ENCODE results near the gene PDE11A. TPM values are rescaled to one million over a fixed set of nuclear protein-coding genes. Genes with fewer than 3 reads are reported as not detected.
"Not testable (repeated sequence)": the region's sequence is repeated elsewhere in the genome, so short reads cannot be mapped to it uniquely, and the experiment has no call there.

The PDE11A gene
- total RNA-seq, 1 donor from 2014 or later, result not detected

- intact Hi-C loops (cut with micrococcal nuclease), result no loop called here
Observed at GRCh38 chr2:178009813-178010212, 62.8 kb downstream of the PDE11A start.

- intact Hi-C loops (cut with micrococcal nuclease), result no loop called here
Observed at GRCh38 chr2:178008636-178009289, 63.8 kb downstream of the PDE11A start.

- intact Hi-C loops (cut with micrococcal nuclease), result no loop called here
Observed at GRCh38 chr2:178006710-178007109, 65.9 kb downstream of the PDE11A start.

- intact Hi-C loops (cut with micrococcal nuclease), result no loop called here
Observed at GRCh38 chr2:178005756-178006155, 66.8 kb downstream of the PDE11A start.

- intact Hi-C loops (cut with micrococcal nuclease), result no loop called here
Observed at GRCh38 chr2:178002038-178002437, 70.5 kb downstream of the PDE11A start.

GRCh38 chr2:177998996-177999395 lies 73.6 kb downstream of the PDE11A start:
- intact Hi-C loops (cut with micrococcal nuclease), result no loop called here

- intact Hi-C loops (cut with micrococcal nuclease), result no loop called here
Observed at GRCh38 chr2:177998006-177998405, 74.6 kb downstream of the PDE11A start.

- intact Hi-C loops (cut with micrococcal nuclease), result no loop called here
Observed at GRCh38 chr2:177992992-177993391, 79.6 kb downstream of the PDE11A start.

GRCh38 chr2:177989029-177989885 lies 83.3 kb downstream of the PDE11A start:
- intact Hi-C loops (cut with micrococcal nuclease), result no loop called here

- intact Hi-C loops (cut with micrococcal nuclease), result no loop called here
Observed at GRCh38 chr2:177984749-177985148, 87.8 kb downstream of the PDE11A start.

- intact Hi-C loops (cut with micrococcal nuclease), result no loop called here
Observed at GRCh38 chr2:177983183-177983788, 89.3 kb downstream of the PDE11A start.

GRCh38 chr2:177972782-177973181 lies 99.8 kb downstream of the PDE11A start:
- intact Hi-C loops (cut with micrococcal nuclease), result no loop called here

- intact Hi-C loops (cut with micrococcal nuclease), result no loop called here
Observed at GRCh38 chr2:177972123-177972522, 100.5 kb downstream of the PDE11A start.

GRCh38 chr2:177970670-177971454 lies 101.7 kb downstream of the PDE11A start:
- intact Hi-C loops (cut with micrococcal nuclease), result no loop called here

GRCh38 chr2:177964892-177965291 lies 107.7 kb downstream of the PDE11A start:
- intact Hi-C loops (cut with micrococcal nuclease), result no loop called here

GRCh38 chr2:177952151-177952550 lies 120.4 kb downstream of the PDE11A start:
- intact Hi-C loops (cut with micrococcal nuclease), result no loop called here

GRCh38 chr2:177947598-177947997 lies 125.0 kb downstream of the PDE11A start:
- intact Hi-C loops (cut with micrococcal nuclease), result not testable (repeated sequence)

GRCh38 chr2:177944530-177944929 lies 128.0 kb downstream of the PDE11A start:
- intact Hi-C loops (cut with micrococcal nuclease), result not testable (repeated sequence)

GRCh38 chr2:177942731-177943130 lies 129.8 kb downstream of the PDE11A start:
- intact Hi-C loops (cut with micrococcal nuclease), result no loop called here

GRCh38 chr2:177939211-177939610 lies 133.4 kb downstream of the PDE11A start:
- intact Hi-C loops (cut with micrococcal nuclease), result no loop called here

GRCh38 chr2:177930916-177931315 lies 141.7 kb downstream of the PDE11A start:
- intact Hi-C loops (cut with micrococcal nuclease), result no loop called here
